GM23338 (cell line): Measurements from ENCODE around the gene ATP10A. TPM values are rescaled to one million over a fixed set of nuclear protein-coding genes. Genes with fewer than 3 reads are reported as not detected.

Source experiments
- ATAC-seq: fragments of 200-7000 bp; cut with Tn5 transposase; 3 replicates; pipeline ENCODE4 v1.9.1; 2020
- DNase-seq: peaks from one replicate; pipeline ENCODE4 v3.0.0-alpha.2; 2015; ENCODE audit warnings: low spot score
- H2AFZ ChIP-seq: fragments of 200-600 bp; sonication (generic); 2 replicates; pipeline ENCODE4 v1.8.0; 2016; ENCODE audit warnings: antibody characterized with exemption, mild to moderate bottlenecking, moderate library complexity
- H3F3A ChIP-seq: fragments of 200-600 bp; sonication (generic); replicated peaks from 2 replicates; pipeline ENCODE4 v1.8.0; 2017; ENCODE audit warnings: antibody characterized with exemption, mixed run types, low read depth
- H3K27ac ChIP-seq: fragments of 200-600 bp; sonication (generic); 2 replicates; pipeline ENCODE4 v1.6.1; 2016; ENCODE audit warnings: low read depth
- H3K27me3 ChIP-seq: fragments of 200-600 bp; sonication (generic); 2 replicates; pipeline ENCODE4 v1.8.0; 2016; ENCODE audit warnings: mild to moderate bottlenecking, mixed run types, moderate library complexity; ENCODE audit not compliant: insufficient read depth
- H3K36me3 ChIP-seq: fragments of 200-600 bp; sonication (generic); 2 replicates; pipeline ENCODE4 v1.8.0; 2016; ENCODE audit warnings: mild to moderate bottlenecking; ENCODE audit not compliant: insufficient read depth
- H3K4me1 ChIP-seq: fragments of 200-600 bp; sonication (generic); 2 replicates; pipeline ENCODE4 v1.8.0; 2016; ENCODE audit warnings: mild to moderate bottlenecking, moderate library complexity; ENCODE audit not compliant: insufficient read depth
- H3K4me2 ChIP-seq: fragments of 200-600 bp; sonication (generic); 2 replicates; pipeline ENCODE4 v1.7.1; 2017; ENCODE audit warnings: mixed run types
- H3K4me3 ChIP-seq: fragments of 200-600 bp; sonication (generic); 2 replicates; pipeline ENCODE4 v1.6.1; 2016; ENCODE audit warnings: mixed run types
- H3K79me2 ChIP-seq: fragments of 200-600 bp; sonication (generic); replicated peaks from 2 replicates; pipeline ENCODE4 v1.8.0; 2017; ENCODE audit warnings: mild to moderate bottlenecking; ENCODE audit not compliant: insufficient read depth
- H3K9me2 ChIP-seq: fragments of 200-600 bp; sonication (generic); 2 replicates; pipeline ENCODE4 v1.8.0; 2017; ENCODE audit not compliant: insufficient read depth
- H4K20me1 ChIP-seq: fragments of 200-600 bp; sonication (generic); replicated peaks from 2 replicates; pipeline ENCODE4 v1.8.0; 2017; ENCODE audit warnings: mild to moderate bottlenecking; ENCODE audit not compliant: insufficient read depth
- H3K27ac Mint-ChIP-seq: 2 replicates; pipeline ENCODE4 v1.8.0; 2020; ENCODE audit warnings: inconsistent platforms, mild to moderate bottlenecking, moderate library complexity, mixed read lengths
- H3K27me3 Mint-ChIP-seq: 3 replicates; pipeline ENCODE4 v1.8.0; 2022; ENCODE audit warnings: low read depth, mild to moderate bottlenecking, moderate library complexity, mixed read lengths, inconsistent platforms; ENCODE audit not compliant: insufficient read depth, poor library complexity
- H3K36me3 Mint-ChIP-seq: 3 replicates; pipeline ENCODE4 v1.8.0; 2021; ENCODE audit warnings: low read depth, mild to moderate bottlenecking, inconsistent platforms, moderate library complexity, mixed read lengths
- H3K4me1 Mint-ChIP-seq: 3 replicates; pipeline ENCODE4 v1.8.0; 2020; ENCODE audit warnings: mild to moderate bottlenecking, inconsistent platforms, mixed read lengths
- H3K4me3 Mint-ChIP-seq: 3 replicates; pipeline ENCODE4 v1.8.0; 2021; ENCODE audit warnings: moderate library complexity, mild to moderate bottlenecking, inconsistent platforms, mixed read lengths
- H3K9me3 Mint-ChIP-seq: 3 replicates; pipeline ENCODE4 v1.8.0; 2020; ENCODE audit warnings: moderate library complexity, mild to moderate bottlenecking, inconsistent platforms, mixed read lengths
- CREB1 ChIP-seq: fragments of 250-450 bp; sonication (Bioruptor Pico); IDR thresholded peaks from 2 replicates; pipeline ENCODE4 v1.5.0; 2020; ENCODE audit warnings: low read depth, mild to moderate bottlenecking, moderate library complexity
- CTCF ChIP-seq, 2 experiments: fragments of 200-600 bp in 1 of 2; sonication (generic) in 1 of 2; conservative IDR thresholded peaks; 2 replicates each; pipeline versions ENCODE4 v1.5.1 to v1.6.1; 2016 to 2017; ENCODE audit warnings: antibody characterized with exemption in 2 of 2, low read depth in 2 of 2, mild to moderate bottlenecking in 2 of 2, moderate library complexity in 1 of 2
- EZH2 ChIP-seq: fragments of 200-600 bp; sonication (generic); IDR thresholded peaks from one replicate; pipeline ENCODE4 v1.8.0; 2017; ENCODE audit warnings: antibody characterized with exemption, mild to moderate bottlenecking, low read depth; ENCODE audit not compliant: unreplicated experiment
- EZH2phosphoT487 ChIP-seq: fragments of 200-600 bp; sonication (generic); IDR thresholded peaks from one replicate; pipeline ENCODE4 v1.8.1; 2018; ENCODE audit warnings: antibody characterized with exemption; ENCODE audit not compliant: unreplicated experiment
- JUNB ChIP-seq: IDR thresholded peaks from one replicate; pipeline ENCODE4 v1.6.1; 2016; ENCODE audit warnings: antibody characterized with exemption; ENCODE audit not compliant: unreplicated experiment
- POLR2AphosphoS5 ChIP-seq: IDR thresholded peaks from 2 replicates; pipeline ENCODE4 v1.6.1; 2016; ENCODE audit warnings: antibody characterized with exemption, low read depth
- REST ChIP-seq: IDR thresholded peaks from one replicate; pipeline ENCODE4 v1.6.1; 2018; ENCODE audit warnings: antibody characterized with exemption; ENCODE audit not compliant: unreplicated experiment
- STAT1 ChIP-seq: IDR thresholded peaks from one replicate; pipeline ENCODE4 v1.6.1; 2016; ENCODE audit warnings: antibody characterized with exemption; ENCODE audit not compliant: unreplicated experiment
- ZNF462 ChIP-seq: fragments of 250-450 bp; sonication (Bioruptor Pico); IDR thresholded peaks from 2 replicates; pipeline ENCODE4 v1.5.0; 2020; ENCODE audit warnings: mild to moderate bottlenecking, moderate library complexity
- polyA plus RNA-seq: library from polyadenylated mRNA; unstranded; fragments of >200 nt; fragmentation: Nextera tagmentation; extraction: Ambion mirVana; gene quantifications from 2 replicates; pipeline ENCODE4 v1.2.1, GENCODE V29; 2016
- total RNA-seq: library from RNA; depleted of rRNA; stranded (reverse); fragments of >200 nt; shearing (Covaris generic); gene quantifications from 2 replicates; pipeline ENCODE4 v1.2.3, GENCODE V29; 2014

ATP10A gene
- total and polyA plus RNA-seq, 2 experiments from 2014 or later, result 0.36 to 5.6 TPM

GRCh38 chr15:25777037-25777436 is 86.1 kb downstream of the ATP10A start:
- Histone ChIP-seq H3K4me3 (no peak overlapping the region), H3F3A (no peaks in the 10 kb centered on the region), H2AFZ (no peak overlapping the region), H3K79me2 (no peaks in the 10 kb centered on the region), H3K27me3 (no peaks in the 10 kb centered on the region), H3K36me3 (no peaks in the 10 kb centered on the region), H3K4me1 (0 out of 2 replicates have a peak, but pooled peaks cover 8% of the 10 kb centered on the region), H4K20me1 (no peaks in the 10 kb centered on the region), H3K9me2 (no peaks in the 10 kb centered on the region), H3K27ac (no peak overlapping the region), H3K4me2 (no peak overlapping the region)
- H3K4me3 Mint-ChIP-seq, result no peak overlapping the region
- no peaks in the 10 kb centered on the region for H3K9me3 Mint-ChIP-seq
- H3K27ac Mint-ChIP-seq, result no peak overlapping the region
- H3K27me3 Mint-ChIP-seq, result peaks cover 10% of the 10 kb centered on the region
- DNase-seq (no peak), ATAC-seq (no peak)
- no peak for TF ChIP-seq STAT1
- TF ChIP-seq EZH2phosphoT487, result no peak
- no peak for TF ChIP-seq CREB1 (CRISPR knock-in tag)
- TF ChIP-seq CTCF (conservative IDR thresholded peaks at IDR 0.05; ENCODE audit: low read depth in 2 of 2), result no peak
- no peak for TF ChIP-seq ZNF462
- no peak for TF ChIP-seq EZH2
- no peak for TF ChIP-seq JUNB
- no peak for TF ChIP-seq REST
- no peak for TF ChIP-seq POLR2AphosphoS5
- peaks cover 31% of the 10 kb centered on the region for H3K4me1 Mint-ChIP-seq
- no peaks in the 10 kb centered on the region for H3K36me3 Mint-ChIP-seq
